GM12873 (cell line): ENCODE data around the gene CACUL1.

Experiments
- TF ChIP-seq, protein P1 (sequence below): IDR thresholded peaks from 2 replicates; pipeline ENCODE4 v1.5.1; 2012; ENCODE audit warnings: low read depth, mild to moderate bottlenecking, moderate library complexity, low read length, control low read depth; ENCODE audit not compliant: insufficient read depth; ENCODE audit errors: missing control alignments

Gene CACUL1

DNA sequence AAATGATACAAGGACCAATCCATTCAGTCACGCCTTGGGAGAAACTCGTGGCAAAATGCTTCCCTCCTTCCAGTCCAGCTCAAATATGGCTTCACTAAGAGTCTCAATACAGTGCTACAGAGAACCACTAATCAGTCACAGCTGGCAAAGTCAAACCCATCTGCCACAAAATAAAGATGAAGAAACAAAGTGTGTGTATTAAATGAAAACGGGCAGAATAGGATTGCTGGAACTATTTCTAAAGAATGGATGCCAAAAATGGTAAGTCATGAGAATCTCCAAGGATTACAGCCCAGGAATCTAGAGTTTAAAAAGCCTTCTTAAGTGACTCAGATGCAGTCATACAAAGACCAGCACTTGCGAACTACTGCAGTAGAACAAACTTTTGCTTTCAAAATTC, 61.9 kb downstream of the CACUL1 start:
- TF ChIP-seq, protein P1, sequence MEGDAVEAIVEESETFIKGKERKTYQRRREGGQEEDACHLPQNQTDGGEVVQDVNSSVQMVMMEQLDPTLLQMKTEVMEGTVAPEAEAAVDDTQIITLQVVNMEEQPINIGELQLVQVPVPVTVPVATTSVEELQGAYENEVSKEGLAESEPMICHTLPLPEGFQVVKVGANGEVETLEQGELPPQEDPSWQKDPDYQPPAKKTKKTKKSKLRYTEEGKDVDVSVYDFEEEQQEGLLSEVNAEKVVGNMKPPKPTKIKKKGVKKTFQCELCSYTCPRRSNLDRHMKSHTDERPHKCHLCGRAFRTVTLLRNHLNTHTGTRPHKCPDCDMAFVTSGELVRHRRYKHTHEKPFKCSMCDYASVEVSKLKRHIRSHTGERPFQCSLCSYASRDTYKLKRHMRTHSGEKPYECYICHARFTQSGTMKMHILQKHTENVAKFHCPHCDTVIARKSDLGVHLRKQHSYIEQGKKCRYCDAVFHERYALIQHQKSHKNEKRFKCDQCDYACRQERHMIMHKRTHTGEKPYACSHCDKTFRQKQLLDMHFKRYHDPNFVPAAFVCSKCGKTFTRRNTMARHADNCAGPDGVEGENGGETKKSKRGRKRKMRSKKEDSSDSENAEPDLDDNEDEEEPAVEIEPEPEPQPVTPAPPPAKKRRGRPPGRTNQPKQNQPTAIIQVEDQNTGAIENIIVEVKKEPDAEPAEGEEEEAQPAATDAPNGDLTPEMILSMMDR: no peak

DNA sequence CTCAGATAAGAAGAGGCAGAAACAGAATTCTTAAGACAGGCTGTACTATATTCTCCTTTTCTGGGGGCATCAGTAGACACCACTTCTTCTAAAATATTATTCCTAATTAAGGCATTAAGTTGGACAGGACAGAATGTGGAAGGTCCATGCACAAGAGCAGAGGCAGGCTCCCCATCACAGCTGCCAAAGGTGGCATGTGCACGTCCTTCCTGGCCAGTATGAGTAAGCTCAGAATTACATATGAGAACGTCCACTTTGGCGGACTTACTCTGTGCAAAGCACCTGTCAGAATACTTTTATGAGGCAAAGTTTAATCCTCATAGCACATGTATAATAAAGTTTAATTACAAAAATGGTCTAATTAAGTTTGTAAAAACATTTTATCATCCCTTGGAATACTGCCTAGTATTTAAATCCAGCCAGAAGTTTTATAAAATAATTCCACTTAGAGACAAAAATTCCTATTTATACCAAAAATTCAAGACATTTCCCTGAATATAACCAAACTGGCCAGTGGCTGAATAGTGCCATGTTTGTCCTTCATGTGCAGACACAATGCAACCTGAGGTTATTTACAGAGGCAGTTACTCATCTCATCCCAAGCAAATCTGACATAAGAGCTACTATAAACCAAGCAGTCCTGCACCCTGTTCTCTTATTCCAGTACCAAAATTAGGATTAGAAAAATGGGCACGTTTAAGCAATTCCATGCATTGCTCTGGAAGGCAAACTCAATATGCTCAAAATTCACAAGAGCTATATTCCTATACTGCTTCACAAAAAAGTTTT, 65.5 kb downstream of the CACUL1 start:
- TF ChIP-seq, protein P1: no peak

DNA sequence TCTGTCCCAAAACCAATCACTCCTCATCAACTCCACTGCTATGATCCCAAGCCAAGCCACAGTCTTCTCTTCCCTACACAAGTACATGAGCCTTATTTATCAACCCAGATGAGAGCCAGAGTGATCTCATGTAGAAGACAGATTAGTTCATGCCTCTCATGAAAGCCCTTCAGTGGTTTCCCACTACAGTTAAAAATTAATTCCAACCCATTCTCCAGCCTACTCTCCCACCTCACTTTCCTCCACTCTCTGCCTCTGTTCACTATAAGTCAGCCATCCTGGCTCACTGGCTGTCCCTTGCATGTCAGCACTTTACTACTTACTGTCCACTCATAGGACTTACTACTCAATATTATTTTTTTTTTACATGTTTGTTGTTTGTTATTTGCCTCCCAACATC, 67.3 kb downstream of the CACUL1 start:
- TF ChIP-seq, protein P1: no peak

DNA sequence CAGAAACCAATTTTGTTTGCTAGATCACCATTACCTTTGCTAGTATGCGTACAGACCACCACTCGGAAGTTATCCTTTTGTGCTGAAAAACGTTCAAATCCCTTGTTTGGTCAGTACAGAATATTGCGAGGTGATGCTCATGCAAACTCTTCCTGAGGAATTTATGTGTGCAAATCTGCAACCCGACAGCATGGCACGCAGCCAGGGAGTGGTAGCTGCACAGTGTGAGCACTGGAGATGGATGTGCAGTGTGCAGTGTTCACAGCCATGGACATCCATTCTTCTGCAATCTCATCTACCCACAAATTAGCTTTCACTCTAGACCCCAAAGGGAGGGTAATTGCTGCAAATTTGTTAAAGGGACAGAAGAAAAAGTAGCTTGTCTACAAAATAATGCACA, 72.2 kb downstream of the CACUL1 start:
- TF ChIP-seq, protein P1: no peak

DNA sequence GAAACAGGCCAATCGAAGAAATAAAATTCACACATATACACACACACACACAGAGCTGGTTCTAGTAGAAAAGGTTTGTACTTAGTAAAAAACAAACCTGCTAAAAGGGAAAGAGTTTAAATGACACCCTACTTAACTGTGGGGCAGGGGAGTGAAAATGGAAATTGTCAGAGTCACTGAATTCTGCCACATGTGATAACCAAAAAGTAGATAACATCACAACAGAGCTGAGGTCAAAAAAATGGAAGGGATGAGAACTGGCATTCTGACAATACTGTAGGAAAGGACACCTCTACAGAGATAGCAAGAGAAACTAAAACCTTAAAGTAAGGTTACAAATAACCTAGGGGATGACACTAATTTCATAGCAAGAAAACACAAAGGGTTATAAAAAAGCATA, 74.6 kb downstream of the CACUL1 start:
- TF ChIP-seq, protein P1: no peak

DNA sequence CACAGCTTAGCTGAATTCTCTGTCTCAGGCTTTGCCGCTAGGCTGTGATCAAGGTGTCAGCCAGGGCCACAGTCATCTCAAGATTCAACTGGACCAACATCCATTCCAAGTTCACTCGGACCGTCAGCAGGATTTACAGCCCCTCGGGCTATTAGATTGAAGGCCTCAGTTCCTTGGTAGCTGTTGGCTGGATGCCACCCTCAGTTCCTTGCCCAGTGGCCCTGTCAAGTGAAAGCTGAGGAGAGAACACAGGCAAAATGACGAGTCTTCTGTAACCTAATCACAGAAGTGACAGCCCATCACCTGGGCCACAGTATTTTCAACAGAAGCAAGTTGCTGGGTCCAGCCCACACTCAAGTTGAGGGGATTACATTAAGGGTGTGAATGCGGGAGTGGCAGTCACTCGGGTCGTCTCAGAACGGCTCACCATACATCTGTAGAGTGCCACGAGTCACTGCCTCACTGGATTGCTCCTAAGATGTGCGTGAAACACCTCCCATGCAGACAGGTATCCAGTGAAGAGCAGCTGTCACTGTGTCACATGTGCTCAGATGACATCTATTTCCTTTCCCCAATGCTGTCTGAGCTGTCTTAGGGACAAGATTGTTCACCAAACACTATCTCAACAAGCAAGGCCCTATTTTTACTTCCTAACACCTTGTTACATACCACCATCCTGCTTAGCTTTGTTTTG, 80.4 kb downstream of the CACUL1 start:
- TF ChIP-seq, protein P1: no peak
